NCI-H1092 (cell line): Measurements from ENCODE around the gene PACS1.

Experiments used
- DNase-seq: peaks from one replicate; lab custom pipeline; 2025; lab: John Stamatoyannopoulos, UW

Gene PACS1

DNA sequence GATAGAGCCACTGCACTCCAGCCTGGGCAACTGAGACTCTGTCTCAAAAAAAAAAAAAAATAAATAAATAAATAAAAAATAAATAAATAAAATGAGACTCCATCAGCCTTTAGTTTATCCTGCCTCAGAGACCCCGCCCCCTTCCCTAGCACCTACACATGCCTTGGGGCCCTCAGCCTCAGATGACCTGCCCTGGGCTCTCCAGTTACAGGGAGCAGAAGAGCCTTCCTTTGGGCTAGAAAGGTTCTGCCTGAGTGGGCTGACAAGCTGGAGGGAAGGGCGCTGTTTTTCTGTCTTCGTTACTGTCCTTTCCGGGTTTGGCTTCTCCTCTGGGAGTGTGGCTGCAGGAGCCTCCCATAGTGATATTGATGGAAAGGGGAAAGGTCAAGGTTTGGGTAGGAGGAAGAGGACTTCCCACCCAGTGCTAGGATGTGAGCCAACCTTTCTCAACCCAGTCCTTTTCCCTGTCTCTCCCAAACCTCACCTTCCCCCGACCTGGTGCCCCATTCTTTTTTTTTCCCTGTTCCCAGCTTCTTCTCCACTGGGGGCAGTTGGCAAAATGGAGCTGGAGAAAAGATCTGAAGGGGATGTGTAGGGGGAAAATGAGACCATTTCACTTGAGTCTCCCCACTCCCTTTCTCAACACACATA is 19.4 kb upstream of the PACS1 start:
- no peak for DNase-seq

GRCh38 chr11:66051371-66051765 is 18.7 kb upstream of the PACS1 start:
- DNase-seq = no peak

GRCh38 chr11:66051766-66052663 is 18.1 kb upstream of the PACS1 start, which contains the start of gene SF3B2:
SF3B2 (plus strand) TSS chr11:66052364; CDS start chr11:66052385, 21 bp downstream.
- DNase-seq = peak; percentile 98

- no peak for DNase-seq
These were observed 17.4 kb upstream of the PACS1 start for GRCh38 chr11:66052664-66052982.

GRCh38 chr11:66055021-66055420 is 15.1 kb upstream of the PACS1 start:
- no peak for DNase-seq

GRCh38 chr11:66056501-66056900 is 13.6 kb upstream of the PACS1 start:
- no peak for DNase-seq

GRCh38 chr11:66059966-66060680 is 9.9 kb upstream of the PACS1 start:
- no peak for DNase-seq

- DNase-seq = no peak
These were observed 8.8 kb upstream of the PACS1 start for GRCh38 chr11:66061268-66061667.

DNA sequence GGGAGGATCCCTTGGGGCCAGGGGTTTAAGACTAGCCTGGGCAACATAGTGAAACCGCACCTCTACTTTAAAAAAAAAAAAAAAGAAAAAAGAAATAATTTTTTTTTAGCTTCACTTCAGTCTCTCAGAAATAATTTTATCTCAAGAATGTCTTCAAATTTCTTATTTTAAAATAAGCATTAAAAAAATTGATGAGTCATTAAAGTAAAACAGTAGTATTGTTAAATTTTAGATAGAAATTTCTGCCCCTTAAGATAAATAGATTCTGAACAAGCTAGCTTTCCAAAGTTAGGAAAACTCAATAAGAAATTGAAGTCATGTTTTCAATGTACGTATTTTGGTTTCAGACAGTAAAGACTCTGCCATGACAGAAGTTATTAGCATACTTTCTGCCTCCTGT is 7.7 kb upstream of the PACS1 start:
- DNase-seq = no peak

GRCh38 chr11:66063900-66064299 is 6.2 kb upstream of the PACS1 start:
- no peak for DNase-seq

DNA sequence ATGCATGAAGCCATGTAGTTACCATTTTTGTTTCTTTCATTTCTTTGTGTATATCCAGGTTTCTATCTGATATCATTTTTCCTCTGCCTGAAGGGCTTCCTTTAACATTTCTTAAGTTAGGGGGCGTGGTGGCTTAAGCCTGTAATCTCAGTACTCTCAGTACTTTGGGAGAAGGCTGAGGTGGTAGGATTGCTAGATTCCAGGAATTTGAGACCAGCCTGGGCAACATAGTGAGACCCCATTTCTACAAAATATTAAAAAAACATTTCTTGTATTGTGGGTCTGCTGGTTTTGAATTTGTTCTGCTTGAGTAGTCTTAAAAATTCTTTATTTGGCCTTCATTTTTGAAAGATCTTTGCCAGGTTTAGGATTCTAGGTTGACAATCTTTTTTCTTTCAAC is 5.5 kb upstream of the PACS1 start:
- DNase-seq = no peak

- DNase-seq = no peak
These were observed 3.3 kb upstream of the PACS1 start for GRCh38 chr11:66066751-66067150.

DNA sequence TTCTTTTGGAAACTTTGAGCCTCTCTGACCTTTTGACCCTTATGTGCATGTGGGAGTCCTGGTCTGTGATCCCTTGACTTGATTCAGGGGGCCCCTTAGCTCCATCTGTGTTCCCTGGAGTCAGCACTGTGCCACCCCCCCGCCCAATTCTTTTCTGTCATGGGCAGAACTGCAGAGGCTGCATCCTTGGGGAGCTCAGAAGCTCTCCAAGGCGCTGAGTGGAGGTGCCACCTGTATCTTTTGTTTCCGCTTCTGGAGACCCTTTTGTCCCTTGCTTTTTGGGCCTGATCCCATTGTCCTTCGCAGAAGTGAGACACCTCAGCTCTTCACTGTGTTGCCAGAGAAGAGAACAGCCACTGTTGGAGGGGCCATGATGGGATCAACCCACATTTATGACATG is 2.4 kb upstream of the PACS1 start:
- no peak for DNase-seq

DNA sequence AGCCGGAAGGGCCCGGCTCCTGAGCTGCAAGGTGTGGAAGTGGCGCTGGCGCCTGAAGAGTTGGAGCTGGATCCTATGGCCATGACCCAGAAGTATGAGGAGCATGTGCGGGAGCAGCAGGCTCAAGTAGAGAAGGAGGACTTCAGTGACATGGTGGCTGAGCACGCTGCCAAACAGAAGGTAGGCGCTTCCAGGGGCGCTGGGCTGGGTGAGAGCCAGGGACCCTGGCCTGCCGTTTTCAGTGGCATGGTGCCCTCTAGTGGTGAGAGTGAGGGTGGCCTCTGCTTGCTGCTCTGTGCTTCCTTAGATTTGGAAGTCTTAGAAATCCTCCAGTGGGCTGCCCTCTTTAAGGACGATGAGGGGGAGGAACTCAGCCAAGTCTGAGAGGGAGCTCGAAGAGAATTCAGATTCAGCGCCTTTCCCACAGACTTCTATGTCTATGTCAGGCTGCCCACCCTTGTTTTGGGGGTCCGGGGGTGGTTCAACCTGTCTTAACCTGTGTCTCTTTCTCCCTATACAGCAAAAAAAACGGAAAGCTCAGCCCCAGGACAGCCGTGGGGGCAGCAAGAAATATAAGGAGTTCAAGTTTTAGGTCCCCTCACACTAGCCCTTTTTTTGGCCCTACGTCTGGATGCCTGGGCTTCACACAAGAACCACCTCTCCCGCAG is 1.8 kb upstream of the PACS1 start:
- peak; percentile 70 for DNase-seq

DNA sequence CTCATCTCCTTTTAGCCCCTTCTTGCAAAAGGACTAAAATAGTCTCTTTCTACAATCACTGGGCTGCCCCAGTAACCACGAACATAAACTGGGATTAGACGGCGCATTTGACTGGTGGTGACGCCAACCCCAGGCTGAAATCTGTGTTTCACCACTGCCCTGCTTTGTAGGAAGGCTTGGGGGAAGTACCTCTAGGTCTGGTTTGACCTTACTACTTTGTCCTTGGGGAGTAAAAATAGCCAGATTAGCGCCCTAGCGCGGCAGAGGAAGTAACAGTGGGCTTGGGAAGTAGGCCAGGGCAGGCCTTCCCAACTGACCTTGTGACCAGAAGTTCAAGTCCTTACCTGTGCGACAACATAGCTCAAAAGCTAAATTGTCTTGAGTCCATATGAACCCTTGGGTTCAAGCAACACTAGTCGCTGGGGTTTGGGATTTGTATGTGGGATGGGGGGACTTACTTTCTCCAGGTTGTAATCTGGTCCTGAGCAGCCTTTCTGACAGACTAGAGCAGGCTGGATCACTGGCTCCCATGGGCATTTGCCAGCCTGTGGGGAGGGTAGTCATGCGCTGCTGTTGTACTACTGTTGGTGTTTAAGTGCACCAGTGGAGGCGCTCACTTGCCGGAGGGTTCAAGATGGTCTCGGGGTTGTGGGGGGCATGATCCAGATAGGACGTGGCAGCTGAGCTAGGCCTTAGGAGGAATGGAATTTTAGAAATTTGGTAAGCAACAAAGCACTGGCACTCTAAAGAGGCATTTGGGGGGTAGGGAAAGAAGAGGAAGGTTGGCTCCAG is 953 bp upstream of the PACS1 start:
- no peak for DNase-seq

DNA sequence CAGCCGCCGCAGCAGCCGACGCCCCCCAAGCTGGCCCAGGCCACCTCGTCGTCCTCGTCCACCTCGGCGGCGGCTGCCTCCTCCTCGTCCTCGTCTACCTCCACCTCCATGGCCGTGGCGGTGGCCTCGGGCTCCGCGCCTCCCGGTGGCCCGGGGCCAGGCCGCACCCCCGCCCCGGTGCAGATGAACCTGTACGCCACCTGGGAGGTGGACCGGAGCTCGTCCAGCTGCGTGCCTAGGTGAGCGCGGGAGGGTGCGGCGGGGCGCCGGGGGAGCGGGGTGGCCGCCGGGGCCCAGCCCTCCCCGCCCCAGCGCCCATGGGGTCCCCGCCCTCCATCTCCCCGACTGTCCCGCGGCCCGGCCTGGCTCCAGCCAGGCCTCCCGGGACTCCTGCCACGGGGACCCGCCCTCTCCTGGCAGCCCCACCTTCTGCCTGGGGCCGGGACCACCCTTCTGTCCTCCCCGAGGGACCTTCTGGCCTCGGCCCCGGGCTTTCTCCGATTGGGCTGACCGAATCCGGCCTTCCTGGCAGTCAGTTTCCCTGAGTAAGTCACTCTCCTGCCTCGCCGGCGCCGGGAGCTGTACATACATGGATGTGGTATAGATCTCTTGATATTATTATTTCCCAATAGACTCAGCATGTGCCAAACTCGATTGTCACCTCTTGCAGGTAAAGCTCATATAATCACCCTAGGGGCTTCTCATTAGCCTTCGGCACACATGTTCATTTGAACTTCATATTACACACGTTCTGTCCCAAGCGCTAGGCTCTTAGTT is 720 bp downstream of the PACS1 start:
- no peak for DNase-seq

DNA sequence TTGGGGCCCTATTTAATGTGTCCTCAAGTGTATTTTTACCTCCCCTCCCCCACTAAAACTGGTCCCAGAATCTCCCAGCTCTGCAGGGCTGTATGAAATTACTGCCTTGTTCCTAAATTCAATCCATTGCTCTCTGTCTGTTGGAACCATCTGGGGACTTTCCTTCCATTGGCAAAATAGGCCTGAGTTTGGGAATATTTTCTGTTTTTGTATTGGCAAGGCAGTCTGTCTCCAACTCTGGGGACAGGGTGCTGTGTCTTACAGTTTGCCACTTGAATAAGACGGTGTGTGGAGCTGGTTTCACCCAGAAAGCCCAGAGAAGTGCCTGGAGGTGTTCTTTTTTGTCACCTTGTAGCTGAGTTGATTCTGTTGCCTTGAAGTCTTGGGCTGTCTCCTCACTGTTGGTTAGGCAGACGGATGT is 1.3 kb downstream of the PACS1 start:
- no peak for DNase-seq

- DNase-seq = no peak
These were observed 2.0 kb downstream of the PACS1 start for GRCh38 chr11:66072081-66072480.

DNA sequence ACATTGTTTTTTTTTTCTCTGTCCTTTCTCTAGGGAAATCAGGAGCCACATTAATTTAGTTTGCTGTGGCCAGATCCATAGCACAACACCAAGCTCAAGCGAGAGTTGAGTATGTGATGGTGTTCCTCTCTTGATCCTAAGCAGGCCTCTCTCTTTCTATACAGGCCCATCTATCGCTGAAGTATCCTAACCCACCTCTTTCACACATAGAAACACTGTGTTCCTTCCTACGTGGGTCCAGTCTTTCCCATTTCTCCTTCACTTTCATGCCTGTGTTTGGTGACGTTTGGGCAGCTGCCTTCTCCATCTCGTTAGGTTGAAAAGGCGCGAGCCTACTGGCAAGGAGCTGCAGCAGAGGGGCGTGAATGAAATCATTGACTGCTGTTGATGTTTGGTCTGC is 2.4 kb downstream of the PACS1 start:
- no peak for DNase-seq

GRCh38 chr11:66073669-66074068 is 3.6 kb downstream of the PACS1 start:
- DNase-seq = no peak

- DNase-seq = no peak
These were observed 5.2 kb downstream of the PACS1 start for GRCh38 chr11:66075273-66075672.
